GM12873 (cell line): ENCODE data around the gene SP6.

Experiments used
- CTCF ChIP-seq: IDR thresholded peaks from 2 replicates; pipeline ENCODE4 v1.5.1; 2012; ENCODE audit warnings: low read depth, mild to moderate bottlenecking, moderate library complexity, low read length, control low read depth; ENCODE audit not compliant: insufficient read depth; ENCODE audit errors: missing control alignments

Gene SP6

GRCh38 chr17:47823519-47823918 is 27.4 kb downstream of the SP6 start:
- TF ChIP-seq CTCF = no peak

GRCh38 chr17:47822785-47823184 is 28.2 kb downstream of the SP6 start:
- no peak for TF ChIP-seq CTCF

GRCh38 chr17:47821424-47822391 is 29.3 kb downstream of the SP6 start, which contains the start of gene OSBPL7:
Gene OSBPL7, minus strand, starts transcription at chr17:47821794. Its CDS starts 1,516 bp downstream, at chr17:47820278.
- TF ChIP-seq CTCF = peak; percentile 7

GRCh38 chr17:47821031-47821423 is 29.9 kb downstream of the SP6 start:
- TF ChIP-seq CTCF = no peak

GRCh38 chr17:47820033-47820789 is 30.8 kb downstream of the SP6 start:
- TF ChIP-seq CTCF = no peak

- TF ChIP-seq CTCF = no peak
Observed at GRCh38 chr17:47819475-47819874, 31.5 kb downstream of the SP6 start.
